ENCODE results near the gene CLDN22. TPM values are rescaled to one million over a fixed set of nuclear protein-coding genes. Genes with fewer than 3 reads are reported as not detected.

CLDN22 gene
- not detected for total RNA-seq
- not detected for total RNA-seq (2013)
- 0 to 0.05 (median 0) reads per million in 29 experiments for total RNA-seq

DNA sequence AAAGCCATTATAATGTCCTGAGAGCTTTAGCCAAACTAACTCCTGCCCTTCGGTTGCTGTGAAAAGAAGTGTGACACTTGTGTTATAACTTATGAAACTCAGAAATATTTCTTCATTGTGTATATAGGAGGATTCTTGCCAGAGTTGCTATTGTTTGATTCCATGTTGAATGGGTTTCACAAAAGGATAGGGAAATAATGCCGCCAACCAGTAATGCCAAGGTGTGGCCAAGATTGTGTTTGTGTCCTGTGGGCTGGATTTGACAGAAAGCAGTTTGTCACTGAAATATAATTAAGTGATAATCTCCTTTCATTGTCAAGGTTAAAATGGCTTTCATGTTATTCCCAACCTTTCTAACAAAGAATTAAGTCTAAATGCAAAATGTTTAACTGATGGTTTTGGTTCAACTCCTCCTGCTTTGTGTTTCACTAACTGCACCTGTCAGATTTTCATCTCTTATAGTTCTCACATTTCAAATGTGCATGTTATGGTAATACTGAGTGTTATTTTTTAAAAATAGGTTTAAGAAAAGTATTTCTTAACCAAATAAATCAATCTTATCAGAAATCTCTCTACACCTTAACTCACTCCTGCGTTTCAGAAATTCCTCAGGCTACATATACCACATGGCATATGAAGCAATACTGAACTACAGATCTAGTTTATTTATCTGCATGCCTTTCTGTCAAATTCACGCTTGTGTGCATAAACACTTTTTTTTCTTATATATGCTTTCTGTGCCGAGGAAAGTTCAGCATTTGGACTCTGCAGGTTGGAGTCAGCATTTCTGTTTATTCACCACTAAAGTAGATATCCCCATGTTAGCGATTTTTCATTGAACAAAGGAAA is at the start of gene CLDN22:
Gene CLDN22, minus strand, starts transcription at position 66 of the 849 bp plus-strand sequence. Its CDS starts 58 bp downstream, at position 8.
- Histone ChIP-seq H3K9me3 (no peaks in the 10 kb centered on the region), H3K4me3 (ENCODE audit: control insufficient read depth in 1 of 2, extremely low read depth in 1 of 2, low read length in 1 of 2) (no peak within 1 kb of the TSS), H3K27ac (ENCODE audit: low read length) (no peak within 1 kb of the TSS), H3K27me3 (replicated peaks in 1 of 2; ENCODE audit: control insufficient read depth in 2 of 2, extremely low read depth in 1 of 2, insufficient read depth in 2 of 2, low read length in 1 of 2) (peaks cover 0 to 8% of the 10 kb centered on the region in 2 experiments), H3K4me1 (ENCODE audit: control insufficient read depth in 1 of 2, extremely low read depth in 1 of 2, insufficient read depth in 2 of 2, low read length in 2 of 2) (peaks cover 4% of the 10 kb centered on the region in 2 experiments), H3K36me3 (ENCODE audit: control insufficient read depth in 2 of 2, extremely low read depth in 1 of 2, insufficient read depth in 1 of 2, low read length in 1 of 2) (no peaks in the 10 kb centered on the region)
- 57% methylated on average over 1 of the region's 6 CpGs for WGBS (ENCODE audit: insufficient coverage)
- CTCF ChIA-PET, result no interaction called here
- ATAC-seq (replicated peaks in 1 of 4) (no peak), DNase-seq (no peak)
- H3K4me1 Mint-ChIP-seq, result peaks cover 19 to 25% (median 21%) of the 10 kb centered on the region in 3 donors
- H3K9me3 Mint-ChIP-seq, result no peaks in the 10 kb centered on the region
- no peaks in the 10 kb centered on the region for H3K36me3 Mint-ChIP-seq
- peak within 1 kb of the TSS; percentile 76 to 80 for H3K27ac Mint-ChIP-seq
- peaks cover 0 to 4% of the 10 kb centered on the region in 2 donors for H3K27me3 Mint-ChIP-seq
- no peak within 1 kb of the TSS for H3K4me3 Mint-ChIP-seq
- POLR2A ChIA-PET, result interaction anchor here in 1 of 2 donors (0.6 kb wide), 1 partner anchor 79 kb away, joined by 3 read pairs; no protein-coding TSS in a partner anchor

DNA sequence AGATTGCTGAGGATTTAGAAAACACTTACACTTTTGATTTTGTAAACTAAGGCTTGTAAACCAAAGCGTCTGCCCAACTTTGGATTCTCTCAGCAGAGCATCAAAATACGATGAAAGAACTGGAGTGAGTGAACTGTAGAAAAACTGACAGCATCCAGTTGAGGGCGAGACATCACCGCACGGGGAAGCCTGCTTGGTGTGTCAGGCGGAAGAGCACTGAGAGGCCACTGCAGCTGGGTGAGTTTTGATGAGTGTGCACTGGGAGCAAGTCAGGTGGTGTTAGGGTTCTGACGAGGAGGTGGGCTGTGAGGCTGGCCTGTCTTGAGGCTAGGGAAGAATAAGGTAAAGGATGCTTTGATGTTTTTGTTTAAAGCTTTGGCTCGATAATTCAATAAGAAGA is 49.0 kb upstream of the CLDN22 start:
- Histone ChIP-seq H3K9me3 (no peaks in the 10 kb centered on the region), H3K36me3 (ENCODE audit: control insufficient read depth in 2 of 2, extremely low read depth in 1 of 2, insufficient read depth in 1 of 2, low read length in 1 of 2) (no peaks in the 10 kb centered on the region), H3K27me3 (replicated peaks in 1 of 2; ENCODE audit: control insufficient read depth in 2 of 2, extremely low read depth in 1 of 2, insufficient read depth in 2 of 2, low read length in 1 of 2) (no peaks in the 10 kb centered on the region), H3K27ac (ENCODE audit: low read length) (no peak overlapping the region), H3K4me3 (ENCODE audit: control insufficient read depth in 1 of 2, extremely low read depth in 1 of 2, low read length in 1 of 2) (no peak overlapping the region), H3K4me1 (ENCODE audit: control insufficient read depth in 1 of 2, extremely low read depth in 1 of 2, insufficient read depth in 2 of 2, low read length in 2 of 2) (no peaks in the 10 kb centered on the region)
- no peak overlapping the region for H3K4me3 Mint-ChIP-seq
- ChIA-PET POLR2A (no interaction called here), CTCF (no interaction called here)
- H3K27me3 Mint-ChIP-seq, result peaks cover 2 to 4% of the 10 kb centered on the region in 2 donors
- H3K4me1 Mint-ChIP-seq, result no peaks in the 10 kb centered on the region
- H3K36me3 Mint-ChIP-seq, result no peaks in the 10 kb centered on the region
- WGBS (ENCODE audit: insufficient coverage), result 97% methylated on average over 6 of the region's 8 CpGs
- ATAC-seq (replicated peaks in 1 of 4), result no peak
- no peak for DNase-seq
- H3K9me3 Mint-ChIP-seq, result peaks cover 0 to 15% (median 0%) of the 10 kb centered on the region in 3 donors
- no peak overlapping the region for H3K27ac Mint-ChIP-seq

DNA sequence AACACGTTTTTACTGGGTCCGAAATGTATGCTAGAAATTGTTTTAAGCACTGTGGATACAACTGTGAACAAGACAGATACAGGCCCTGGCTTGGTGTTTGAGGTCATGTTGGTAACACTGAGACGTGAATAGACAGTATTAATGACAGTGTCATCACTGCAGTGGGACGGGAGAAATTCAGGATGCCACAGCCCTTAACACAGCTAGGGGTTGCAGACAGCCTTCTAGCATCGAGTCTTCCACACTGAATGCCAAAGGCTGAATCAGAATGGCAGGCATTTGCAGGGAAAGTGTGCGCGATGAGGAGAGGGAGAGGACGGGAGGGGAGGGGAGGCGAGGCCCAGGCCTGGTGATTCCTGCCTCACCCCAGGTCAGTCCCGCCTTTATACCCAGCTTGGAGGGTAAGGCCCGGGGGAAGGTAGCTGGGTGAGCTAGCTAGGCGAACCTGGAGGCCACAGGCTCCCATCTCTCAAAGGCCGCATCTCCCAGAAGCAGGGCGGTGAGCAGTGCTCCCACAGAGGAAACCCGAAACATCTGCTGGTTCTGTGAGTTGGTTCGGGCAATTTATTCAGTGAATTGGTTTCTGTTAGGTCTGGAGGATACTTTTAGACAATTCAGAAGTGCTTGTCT is 46.2 kb upstream of the CLDN22 start:
- DNase-seq, result no peak
- H3K27me3 ChIP-seq (replicated peaks in 1 of 2; ENCODE audit: control insufficient read depth in 2 of 2, extremely low read depth in 1 of 2, insufficient read depth in 2 of 2, low read length in 1 of 2), result no peaks in the 10 kb centered on the region
- H3K36me3 ChIP-seq (ENCODE audit: control insufficient read depth in 2 of 2, extremely low read depth in 1 of 2, insufficient read depth in 1 of 2, low read length in 1 of 2), result no peaks in the 10 kb centered on the region
- H3K4me3 Mint-ChIP-seq, result no peak overlapping the region
- no peaks in the 10 kb centered on the region for H3K9me3 Mint-ChIP-seq
- POLR2A ChIA-PET, result no interaction called here
- CTCF ChIA-PET, result no interaction called here
- H3K27ac ChIP-seq (ENCODE audit: low read length), result no peak overlapping the region
- H3K9me3 ChIP-seq, result no peaks in the 10 kb centered on the region
- 88% methylated on average over 7 of the region's 16 CpGs for WGBS (ENCODE audit: insufficient coverage)
- H3K4me1 Mint-ChIP-seq, result no peaks in the 10 kb centered on the region
- no peak for ATAC-seq (replicated peaks in 1 of 4)
- H3K27ac Mint-ChIP-seq, result no peak overlapping the region
- H3K36me3 Mint-ChIP-seq, result no peaks in the 10 kb centered on the region
- H3K4me3 ChIP-seq (ENCODE audit: control insufficient read depth in 1 of 2, extremely low read depth in 1 of 2, low read length in 1 of 2), result no peak overlapping the region
- no peaks in the 10 kb centered on the region for H3K4me1 ChIP-seq (ENCODE audit: control insufficient read depth in 1 of 2, extremely low read depth in 1 of 2, insufficient read depth in 2 of 2, low read length in 2 of 2)
- peaks cover 2 to 4% of the 10 kb centered on the region in 2 donors for H3K27me3 Mint-ChIP-seq

DNA sequence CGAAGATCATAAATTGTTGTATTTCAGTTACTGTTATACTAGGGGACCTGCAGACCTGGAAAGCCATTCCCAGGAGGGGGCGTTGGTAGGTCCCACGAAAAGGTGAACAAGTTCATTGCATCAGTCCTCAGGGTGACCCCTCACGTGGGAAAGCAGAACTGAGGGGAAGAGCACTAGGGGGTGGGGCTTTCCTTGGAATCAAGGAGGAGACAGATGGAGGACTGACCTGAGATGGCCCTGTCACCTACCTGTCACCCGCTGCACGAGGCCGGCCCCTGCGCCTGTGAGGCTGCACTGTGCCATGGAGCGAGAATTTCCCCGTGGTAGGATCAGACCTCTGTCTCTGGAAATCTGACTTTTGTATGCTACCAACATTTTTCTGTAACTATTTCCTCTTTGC is 43.9 kb upstream of the CLDN22 start:
- H3K27ac Mint-ChIP-seq, result no peak overlapping the region
- H3K27me3 Mint-ChIP-seq, result peaks cover 0 to 2% of the 10 kb centered on the region in 2 donors

DNA sequence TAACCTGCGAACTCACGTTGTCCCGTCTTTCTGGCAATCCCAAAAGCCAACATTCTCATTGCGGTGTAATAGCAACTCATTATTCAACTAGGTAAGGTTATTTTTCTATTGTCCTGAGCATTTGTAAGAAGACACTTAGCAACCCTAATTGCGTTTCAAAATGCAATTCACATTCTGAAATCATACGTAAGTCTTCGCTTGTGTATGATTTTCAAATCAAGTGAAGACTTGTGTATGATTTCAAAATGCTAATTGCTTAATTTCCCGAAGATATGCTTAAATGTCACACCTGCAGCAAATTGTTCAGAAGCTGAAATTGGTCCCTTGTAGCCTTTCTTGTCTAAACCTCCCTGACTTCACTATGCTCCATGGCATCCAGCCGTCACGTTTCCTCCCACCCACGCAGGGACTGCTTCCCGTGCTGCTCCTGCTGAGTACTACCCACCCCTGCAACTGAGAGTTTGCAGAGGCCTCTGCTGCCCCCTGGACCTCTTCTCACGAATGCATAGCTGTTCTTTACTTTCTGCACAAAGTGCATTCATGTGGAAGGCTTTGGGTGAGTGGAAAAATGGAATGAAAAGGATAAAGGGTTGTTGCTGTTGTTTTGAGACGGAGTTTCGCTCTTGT is 43.0 kb upstream of the CLDN22 start:
- peaks cover 0 to 2% of the 10 kb centered on the region in 2 donors for H3K27me3 Mint-ChIP-seq
- H3K27ac Mint-ChIP-seq, result no peak overlapping the region
- no peaks in the 10 kb centered on the region for H3K9me3 ChIP-seq
- no peaks in the 10 kb centered on the region for H3K4me1 ChIP-seq (ENCODE audit: control insufficient read depth in 1 of 2, extremely low read depth in 1 of 2, insufficient read depth in 2 of 2, low read length in 2 of 2)
- POLR2A ChIA-PET, result no interaction called here
- H3K36me3 ChIP-seq (ENCODE audit: control insufficient read depth in 2 of 2, extremely low read depth in 1 of 2, insufficient read depth in 1 of 2, low read length in 1 of 2), result no peaks in the 10 kb centered on the region
- no peaks in the 10 kb centered on the region for H3K27me3 ChIP-seq (replicated peaks in 1 of 2; ENCODE audit: control insufficient read depth in 2 of 2, extremely low read depth in 1 of 2, insufficient read depth in 2 of 2, low read length in 1 of 2)
- no peaks in the 10 kb centered on the region for H3K36me3 Mint-ChIP-seq
- H3K4me3 ChIP-seq (ENCODE audit: control insufficient read depth in 1 of 2, extremely low read depth in 1 of 2, low read length in 1 of 2), result no peak overlapping the region
- H3K27ac ChIP-seq (ENCODE audit: low read length), result no peak overlapping the region
- no peak for ATAC-seq (replicated peaks in 1 of 4)
- H3K4me1 Mint-ChIP-seq, result no peaks in the 10 kb centered on the region
- DNase-seq, result no peak
- H3K4me3 Mint-ChIP-seq, result no peak overlapping the region
- CTCF ChIA-PET, result interaction anchor here in 1 of 2 donors (0.7 kb wide), 1 partner anchor 410 kb away, joined by 4 read pairs; no protein-coding TSS in a partner anchor
- 70% methylated on average over 6 of the region's 15 CpGs for WGBS (ENCODE audit: insufficient coverage)
- H3K9me3 Mint-ChIP-seq, result no peaks in the 10 kb centered on the region

More for the DNA sequence above, 43.9 kb upstream of the CLDN22 start:
- ATAC-seq (replicated peaks in 1 of 4), result no peak
- CTCF ChIA-PET, result no interaction called here
- Histone ChIP-seq H3K27ac (ENCODE audit: low read length) (no peak overlapping the region), H3K36me3 (ENCODE audit: control insufficient read depth in 2 of 2, extremely low read depth in 1 of 2, insufficient read depth in 1 of 2, low read length in 1 of 2) (no peaks in the 10 kb centered on the region), H3K27me3 (replicated peaks in 1 of 2; ENCODE audit: control insufficient read depth in 2 of 2, extremely low read depth in 1 of 2, insufficient read depth in 2 of 2, low read length in 1 of 2) (no peaks in the 10 kb centered on the region), H3K4me1 (ENCODE audit: control insufficient read depth in 1 of 2, extremely low read depth in 1 of 2, insufficient read depth in 2 of 2, low read length in 2 of 2) (no peaks in the 10 kb centered on the region), H3K4me3 (ENCODE audit: control insufficient read depth in 1 of 2, extremely low read depth in 1 of 2, low read length in 1 of 2) (no peak overlapping the region), H3K9me3 (no peaks in the 10 kb centered on the region)
- POLR2A ChIA-PET, result no interaction called here
- 71% methylated on average over 10 of the region's 10 CpGs for WGBS (ENCODE audit: insufficient coverage)
- Mint-ChIP-seq H3K4me3 (no peak overlapping the region), H3K36me3 (no peaks in the 10 kb centered on the region), H3K9me3 (no peaks in the 10 kb centered on the region), H3K4me1 (no peaks in the 10 kb centered on the region)
- no peak for DNase-seq

DNA sequence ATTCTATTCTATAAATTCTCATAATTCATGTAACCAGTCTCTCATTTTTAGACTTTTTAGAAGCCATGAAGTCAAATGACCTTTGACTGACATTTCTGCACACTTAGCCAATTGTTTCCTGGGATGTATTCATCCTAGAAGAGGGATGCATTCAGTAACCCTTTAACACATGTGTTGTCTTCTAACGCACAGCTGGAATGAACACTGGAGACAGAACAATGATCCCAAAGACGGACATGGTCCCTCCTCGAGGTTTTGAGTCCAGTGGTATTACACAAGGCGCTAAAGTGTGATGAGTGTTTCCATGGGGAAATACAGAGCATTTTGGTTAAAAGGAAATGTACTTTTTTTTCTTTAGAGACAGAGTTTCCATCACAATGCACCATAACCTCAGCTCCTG is 42.0 kb upstream of the CLDN22 start:
- Histone ChIP-seq H3K4me1 (ENCODE audit: control insufficient read depth in 1 of 2, extremely low read depth in 1 of 2, insufficient read depth in 2 of 2, low read length in 2 of 2) (no peaks in the 10 kb centered on the region), H3K27ac (ENCODE audit: low read length) (no peak overlapping the region), H3K27me3 (replicated peaks in 1 of 2; ENCODE audit: control insufficient read depth in 2 of 2, extremely low read depth in 1 of 2, insufficient read depth in 2 of 2, low read length in 1 of 2) (peaks cover 0 to 3% of the 10 kb centered on the region in 2 experiments), H3K36me3 (ENCODE audit: control insufficient read depth in 2 of 2, extremely low read depth in 1 of 2, insufficient read depth in 1 of 2, low read length in 1 of 2) (no peaks in the 10 kb centered on the region), H3K4me3 (ENCODE audit: control insufficient read depth in 1 of 2, extremely low read depth in 1 of 2, low read length in 1 of 2) (no peak overlapping the region), H3K9me3 (no peaks in the 10 kb centered on the region)
- Mint-ChIP-seq H3K9me3 (no peaks in the 10 kb centered on the region), H3K27me3 (peaks cover 3 to 7% of the 10 kb centered on the region in 2 donors), H3K4me3 (no peak overlapping the region), H3K4me1 (no peaks in the 10 kb centered on the region), H3K27ac (no peak overlapping the region), H3K36me3 (no peaks in the 10 kb centered on the region)
- CTCF ChIA-PET, result interaction anchor here in 1 of 2 donors (0.7 kb wide), 1 partner anchor 409 kb away, joined by 4 read pairs; no protein-coding TSS in a partner anchor
- WGBS (ENCODE audit: insufficient coverage), result no CpG with 5 or more reads among the region's 4 CpGs
- POLR2A ChIA-PET, result no interaction called here
- no peak for ATAC-seq (replicated peaks in 1 of 4)
- DNase-seq, result no peak
